Ishikawa (cell line): ENCODE data around the gene CIT.

ENCODE experiments used
- CEBPB ChIP-seq: IDR thresholded peaks from 2 replicates; pipeline ENCODE4 v1.6.1; 2012
- CREB1 ChIP-seq: IDR thresholded peaks from 2 replicates; pipeline ENCODE4 v1.6.1; 2012; ENCODE audit warnings: low read depth
- EGR1 ChIP-seq: IDR thresholded peaks from 2 replicates; pipeline ENCODE4 v1.6.1; 2012
- EP300 ChIP-seq: IDR thresholded peaks from 2 replicates; pipeline ENCODE4 v1.6.1; 2012; ENCODE audit warnings: borderline replicate concordance
- FOXM1 ChIP-seq: IDR thresholded peaks from 2 replicates; pipeline ENCODE4 v1.6.1; 2012; ENCODE audit warnings: low read depth, borderline replicate concordance
- NFIC ChIP-seq: IDR thresholded peaks from 2 replicates; pipeline ENCODE4 v1.6.1; 2012
- RAD21 ChIP-seq: IDR thresholded peaks from 2 replicates; pipeline ENCODE4 v1.6.1; 2012; ENCODE audit warnings: low read depth
- TAF1 ChIP-seq: IDR thresholded peaks from 2 replicates; pipeline ENCODE4 v1.6.1; 2012; ENCODE audit warnings: low read depth, mild to moderate bottlenecking
- TCF12 ChIP-seq: IDR thresholded peaks from 2 replicates; pipeline ENCODE4 v1.6.1; 2012; ENCODE audit warnings: low read depth
- TEAD4 ChIP-seq: IDR thresholded peaks from 2 replicates; pipeline ENCODE4 v1.6.1; 2012
- YY1 ChIP-seq: IDR thresholded peaks from 2 replicates; pipeline ENCODE4 v1.6.1; 2012; ENCODE audit warnings: low read depth
- ZBTB7A ChIP-seq: IDR thresholded peaks from 2 replicates; pipeline ENCODE4 v1.6.1; 2012; ENCODE audit warnings: low read depth
- TF ChIP-seq, protein P1 (sequence below): IDR thresholded peaks from 2 replicates; pipeline ENCODE4 v1.6.1; 2012; ENCODE audit warnings: low read depth, mild to moderate bottlenecking
- TF ChIP-seq, protein P2 (sequence below): IDR thresholded peaks from 2 replicates; pipeline ENCODE4 v1.6.1; 2012
- TF ChIP-seq, protein P3 (sequence below): IDR thresholded peaks from 2 replicates; pipeline ENCODE4 v1.6.1; 2012

Gene CIT

GRCh38 chr12:119804011-119804641, 73.0 kb downstream of the CIT start:
- TF ChIP-seq RAD21 (peak; percentile 37; the same call in 1 of the 2 replicates), EP300 (no peak), CEBPB (no peak), FOXM1 (no peak), TAF1 (no peak), EGR1 (no peak), YY1 (no peak), TEAD4 (no peak), NFIC (no peak), TCF12 (no peak), ZBTB7A (no peak), CREB1 (no peak)
- TF ChIP-seq, protein P1, sequence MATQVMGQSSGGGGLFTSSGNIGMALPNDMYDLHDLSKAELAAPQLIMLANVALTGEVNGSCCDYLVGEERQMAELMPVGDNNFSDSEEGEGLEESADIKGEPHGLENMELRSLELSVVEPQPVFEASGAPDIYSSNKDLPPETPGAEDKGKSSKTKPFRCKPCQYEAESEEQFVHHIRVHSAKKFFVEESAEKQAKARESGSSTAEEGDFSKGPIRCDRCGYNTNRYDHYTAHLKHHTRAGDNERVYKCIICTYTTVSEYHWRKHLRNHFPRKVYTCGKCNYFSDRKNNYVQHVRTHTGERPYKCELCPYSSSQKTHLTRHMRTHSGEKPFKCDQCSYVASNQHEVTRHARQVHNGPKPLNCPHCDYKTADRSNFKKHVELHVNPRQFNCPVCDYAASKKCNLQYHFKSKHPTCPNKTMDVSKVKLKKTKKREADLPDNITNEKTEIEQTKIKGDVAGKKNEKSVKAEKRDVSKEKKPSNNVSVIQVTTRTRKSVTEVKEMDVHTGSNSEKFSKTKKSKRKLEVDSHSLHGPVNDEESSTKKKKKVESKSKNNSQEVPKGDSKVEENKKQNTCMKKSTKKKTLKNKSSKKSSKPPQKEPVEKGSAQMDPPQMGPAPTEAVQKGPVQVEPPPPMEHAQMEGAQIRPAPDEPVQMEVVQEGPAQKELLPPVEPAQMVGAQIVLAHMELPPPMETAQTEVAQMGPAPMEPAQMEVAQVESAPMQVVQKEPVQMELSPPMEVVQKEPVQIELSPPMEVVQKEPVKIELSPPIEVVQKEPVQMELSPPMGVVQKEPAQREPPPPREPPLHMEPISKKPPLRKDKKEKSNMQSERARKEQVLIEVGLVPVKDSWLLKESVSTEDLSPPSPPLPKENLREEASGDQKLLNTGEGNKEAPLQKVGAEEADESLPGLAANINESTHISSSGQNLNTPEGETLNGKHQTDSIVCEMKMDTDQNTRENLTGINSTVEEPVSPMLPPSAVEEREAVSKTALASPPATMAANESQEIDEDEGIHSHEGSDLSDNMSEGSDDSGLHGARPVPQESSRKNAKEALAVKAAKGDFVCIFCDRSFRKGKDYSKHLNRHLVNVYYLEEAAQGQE, result no peak
- TF ChIP-seq, protein P2, sequence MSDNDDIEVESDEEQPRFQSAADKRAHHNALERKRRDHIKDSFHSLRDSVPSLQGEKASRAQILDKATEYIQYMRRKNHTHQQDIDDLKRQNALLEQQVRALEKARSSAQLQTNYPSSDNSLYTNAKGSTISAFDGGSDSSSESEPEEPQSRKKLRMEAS, result 0 out of 2 replicates have a peak, but pooled peaks have one; percentile 40
- TF ChIP-seq, protein P3, sequence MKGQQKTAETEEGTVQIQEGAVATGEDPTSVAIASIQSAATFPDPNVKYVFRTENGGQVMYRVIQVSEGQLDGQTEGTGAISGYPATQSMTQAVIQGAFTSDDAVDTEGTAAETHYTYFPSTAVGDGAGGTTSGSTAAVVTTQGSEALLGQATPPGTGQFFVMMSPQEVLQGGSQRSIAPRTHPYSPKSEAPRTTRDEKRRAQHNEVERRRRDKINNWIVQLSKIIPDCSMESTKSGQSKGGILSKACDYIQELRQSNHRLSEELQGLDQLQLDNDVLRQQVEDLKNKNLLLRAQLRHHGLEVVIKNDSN, result no peak

- TF ChIP-seq, protein P3, result no peak
These were observed 73.7 kb downstream of the CIT start for GRCh38 chr12:119803381-119803791.

GRCh38 chr12:119802472-119802871, 74.6 kb downstream of the CIT start:
- no peak for TF ChIP-seq TEAD4
- TF ChIP-seq ZBTB7A, result no peak
- TF ChIP-seq EGR1, result no peak
- TF ChIP-seq TCF12, result no peak
- TF ChIP-seq, protein P3, result no peak
- TF ChIP-seq, protein P1, result no peak
- no peak for TF ChIP-seq FOXM1
- TF ChIP-seq CEBPB, result no peak
- no peak for TF ChIP-seq EP300
- TF ChIP-seq YY1, result no peak
- TF ChIP-seq RAD21, result no peak
- TF ChIP-seq CREB1, result no peak
- TF ChIP-seq, protein P2, result no peak
- no peak for TF ChIP-seq TAF1
- no peak for TF ChIP-seq NFIC

DNA sequence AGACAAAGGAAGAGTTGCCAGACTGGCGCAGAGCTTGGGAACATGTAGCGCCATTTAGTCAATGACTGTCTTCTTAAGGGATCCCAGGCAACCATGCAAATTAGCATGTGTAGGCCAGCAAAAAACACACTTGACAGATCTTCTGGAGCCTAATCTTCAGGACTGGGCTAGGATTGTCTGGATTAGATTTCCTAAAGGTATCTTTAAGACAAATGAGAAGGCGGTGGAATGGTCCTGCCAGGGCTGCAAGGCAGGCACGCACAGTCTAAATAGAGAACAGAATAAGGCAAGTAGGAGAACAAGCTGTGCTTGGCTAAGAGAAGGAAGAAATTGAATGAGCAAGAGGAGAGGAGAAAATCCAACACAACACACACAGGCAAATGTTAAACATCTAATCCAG, 80.0 kb downstream of the CIT start:
- TF ChIP-seq, protein P1, result no peak
- TF ChIP-seq YY1 (no peak), NFIC (no peak), TCF12 (no peak), CEBPB (no peak)
- TF ChIP-seq, protein P3, result no peak
